ENCODE data around the gene ZNF850. TPM values are rescaled to one million over a fixed set of nuclear protein-coding genes. Genes with fewer than 3 reads are reported as not detected.
A peak's percentile ranks its signal among the peaks of the same experiment; 100 is the strongest.
"Not testable (repeated sequence)": the region's sequence is repeated elsewhere in the genome, so short reads cannot be mapped to it uniquely, and the experiment has no call there.

The ZNF850 gene
- total RNA-seq, 1 experiment from 2014 or later, result 9.0 TPM

- Mint-ChIP-seq H3K4me1 (ENCODE audit: low read depth, unreplicated experiment) (no peaks in the 10 kb centered on the region), H3K9me3 (ENCODE audit: low read depth, unreplicated experiment) (peaks cover 5% of the 10 kb centered on the region), H3K36me3 (ENCODE audit: insufficient read depth, unreplicated experiment) (no peaks in the 10 kb centered on the region), H3K27me3 (ENCODE audit: unreplicated experiment) (no peaks in the 10 kb centered on the region), H3K27ac (ENCODE audit: unreplicated experiment) (no peak overlapping the region), H3K4me3 (ENCODE audit: low read depth, unreplicated experiment) (no peak overlapping the region)
- TF ChIP-seq CTCF (IDR thresholded peaks at IDR 0.05; ENCODE audit: unreplicated experiment), result no peak
- CTCF ChIA-PET, result no interaction called here
- intact Hi-C loops (cut with micrococcal nuclease; ENCODE audit: unreplicated experiment), result no loop called here
- DNase-seq, result no peak
- BruUV-seq (replicated peaks), result no TSS peak
Measured at GRCh38 chr19:36805364-36805763, 32.8 kb upstream of the ZNF850 start.

DNA sequence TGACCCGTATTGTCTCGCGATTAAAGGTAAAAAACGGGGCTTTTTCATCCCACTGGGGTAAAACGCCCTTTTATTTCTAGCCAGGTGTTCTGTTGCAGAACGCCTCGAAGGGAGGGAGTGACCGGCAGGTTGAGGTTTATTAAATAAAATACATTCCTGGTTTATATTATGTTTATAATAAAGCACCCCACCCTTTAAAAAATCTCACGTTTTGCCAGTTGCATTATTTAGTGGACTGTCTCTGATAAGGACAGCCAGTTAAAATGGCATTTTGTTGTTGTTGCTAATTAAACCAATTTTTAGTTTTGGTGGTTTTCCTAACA is 25.1 kb upstream of the ZNF850 start:
- Mint-ChIP-seq H3K4me1 (ENCODE audit: low read depth, unreplicated experiment) (no peaks in the 10 kb centered on the region), H3K36me3 (ENCODE audit: insufficient read depth, unreplicated experiment) (no peaks in the 10 kb centered on the region), H3K4me3 (ENCODE audit: low read depth, unreplicated experiment) (peak overlapping the region; percentile 7), H3K27ac (ENCODE audit: unreplicated experiment) (no peak overlapping the region), H3K27me3 (ENCODE audit: unreplicated experiment) (no peaks in the 10 kb centered on the region), H3K9me3 (ENCODE audit: low read depth, unreplicated experiment) (peaks cover 13% of the 10 kb centered on the region)
- TSS peak; percentile 68 for BruUV-seq (replicated peaks)
- no peak for DNase-seq
- TF ChIP-seq CTCF (IDR thresholded peaks at IDR 0.05; ENCODE audit: unreplicated experiment), result no peak
- CTCF ChIA-PET, result no interaction called here
- intact Hi-C loops (cut with micrococcal nuclease; ENCODE audit: unreplicated experiment), result no loop called here

DNA sequence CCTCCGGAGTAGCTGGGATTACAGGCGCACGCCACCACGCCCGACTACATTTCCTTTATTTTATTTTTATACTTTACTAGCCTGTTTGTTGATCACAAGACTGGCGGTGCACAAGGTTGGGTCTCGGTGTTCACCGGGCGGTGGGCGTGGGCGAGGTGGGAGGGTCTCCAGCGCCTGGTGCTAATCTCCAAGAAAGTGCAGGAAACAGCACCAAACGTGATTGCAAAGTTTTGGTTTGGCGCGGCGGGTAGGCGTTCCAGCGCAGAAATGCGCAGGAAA is 24.0 kb upstream of the ZNF850 start:
- Mint-ChIP-seq H3K9me3 (ENCODE audit: low read depth, unreplicated experiment) (peaks cover 18% of the 10 kb centered on the region), H3K27me3 (ENCODE audit: unreplicated experiment) (no peaks in the 10 kb centered on the region), H3K27ac (ENCODE audit: unreplicated experiment) (no peak overlapping the region), H3K4me3 (ENCODE audit: low read depth, unreplicated experiment) (no peak overlapping the region), H3K36me3 (ENCODE audit: insufficient read depth, unreplicated experiment) (no peaks in the 10 kb centered on the region), H3K4me1 (ENCODE audit: low read depth, unreplicated experiment) (no peaks in the 10 kb centered on the region)
- TF ChIP-seq CTCF (IDR thresholded peaks at IDR 0.05; ENCODE audit: unreplicated experiment), result no peak
- CTCF ChIA-PET, result no interaction called here
- intact Hi-C loops (cut with micrococcal nuclease; ENCODE audit: unreplicated experiment), result no loop called here
- BruUV-seq (replicated peaks), result no TSS peak
- DNase-seq, result no peak

DNA sequence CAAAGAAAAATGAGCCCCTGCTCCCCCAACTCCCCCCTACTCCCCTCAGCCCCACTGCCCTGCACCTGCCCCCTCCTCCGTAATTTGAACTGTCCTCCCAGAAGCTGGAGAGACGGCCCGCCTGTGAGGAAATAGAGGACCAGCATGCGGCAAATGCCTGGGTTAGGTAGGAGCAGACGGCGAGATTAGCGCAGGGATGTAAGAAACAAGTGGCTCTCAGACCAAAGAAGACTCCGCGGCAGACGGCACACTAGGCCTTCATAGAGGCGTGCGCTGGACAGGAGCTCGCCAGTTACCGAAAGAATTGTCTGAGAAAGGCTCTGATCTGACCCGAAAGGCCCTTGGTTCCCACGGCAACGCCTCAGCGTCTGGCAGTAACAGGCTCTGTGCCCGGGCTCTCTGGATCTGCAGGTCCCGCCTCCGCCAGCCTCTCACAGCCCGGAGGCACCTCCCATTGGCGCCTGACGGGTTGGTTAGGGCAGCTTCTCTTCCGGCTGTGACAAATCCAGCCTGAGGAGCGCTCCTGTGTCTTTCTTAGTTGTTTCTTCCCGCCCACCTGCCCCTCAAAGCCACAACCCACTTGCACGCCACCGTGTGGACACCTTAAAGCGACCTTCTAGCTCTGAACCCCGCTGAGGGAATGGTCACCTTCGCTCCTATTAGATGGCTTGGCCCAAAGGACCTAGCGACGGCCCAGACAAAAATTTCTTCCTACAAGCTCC is 19.0 kb upstream of the ZNF850 start:
- H3K27ac Mint-ChIP-seq (ENCODE audit: unreplicated experiment); BruUV-seq (replicated peaks); H3K36me3 Mint-ChIP-seq (ENCODE audit: insufficient read depth, unreplicated experiment); H3K4me1 Mint-ChIP-seq (ENCODE audit: low read depth, unreplicated experiment); DNase-seq; CTCF ChIA-PET; intact Hi-C loops (cut with micrococcal nuclease; ENCODE audit: unreplicated experiment); H3K4me3 Mint-ChIP-seq (ENCODE audit: low read depth, unreplicated experiment); H3K27me3 Mint-ChIP-seq (ENCODE audit: unreplicated experiment): not testable (repeated sequence)
- H3K9me3 Mint-ChIP-seq (ENCODE audit: low read depth, unreplicated experiment), result peaks cover 15% of the 10 kb centered on the region

GRCh38 chr19:36775768-36776167 is 3.2 kb upstream of the ZNF850 start:
- intact Hi-C loops (cut with micrococcal nuclease; ENCODE audit: unreplicated experiment), result no loop called here
- Mint-ChIP-seq H3K9me3 (ENCODE audit: low read depth, unreplicated experiment) (peaks cover 14% of the 10 kb centered on the region), H3K36me3 (ENCODE audit: insufficient read depth, unreplicated experiment) (peaks cover 26% of the 10 kb centered on the region), H3K27me3 (ENCODE audit: unreplicated experiment) (no peaks in the 10 kb centered on the region), H3K4me1 (ENCODE audit: low read depth, unreplicated experiment) (peaks cover 20% of the 10 kb centered on the region), H3K4me3 (ENCODE audit: low read depth, unreplicated experiment) (no peak overlapping the region), H3K27ac (ENCODE audit: unreplicated experiment) (no peak overlapping the region)
- DNase-seq, result no peak
- no peak for TF ChIP-seq CTCF (IDR thresholded peaks at IDR 0.05; ENCODE audit: unreplicated experiment)
- CTCF ChIA-PET, result no interaction called here
- no TSS peak for BruUV-seq (replicated peaks)
